Renal cortical epithelial cell (primary cell): ENCODE data around the gene AGMAT. TPM values are rescaled to one million over a fixed set of nuclear protein-coding genes. Genes with fewer than 3 reads are reported as not detected.

ENCODE experiments used
- DNase-seq: peaks from one replicate; pipeline ENCODE4 v3.0.0-alpha.2; 2011; ENCODE audit warnings: low read depth
- total RNA-seq: library from RNA; depleted of rRNA; stranded (reverse); fragments of >200 nt; gene quantifications from 2 replicates; pipeline ENCODE4 v1.2.3, GENCODE V29; 2014

AGMAT gene, protein sequence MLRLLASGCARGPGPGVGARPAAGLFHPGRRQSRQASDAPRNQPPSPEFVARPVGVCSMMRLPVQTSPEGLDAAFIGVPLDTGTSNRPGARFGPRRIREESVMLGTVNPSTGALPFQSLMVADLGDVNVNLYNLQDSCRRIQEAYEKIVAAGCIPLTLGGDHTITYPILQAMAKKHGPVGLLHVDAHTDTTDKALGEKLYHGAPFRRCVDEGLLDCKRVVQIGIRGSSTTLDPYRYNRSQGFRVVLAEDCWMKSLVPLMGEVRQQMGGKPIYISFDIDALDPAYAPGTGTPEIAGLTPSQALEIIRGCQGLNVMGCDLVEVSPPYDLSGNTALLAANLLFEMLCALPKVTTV
- total RNA-seq = 0.99 and 5.6 TPM in 2 replicates

DNA sequence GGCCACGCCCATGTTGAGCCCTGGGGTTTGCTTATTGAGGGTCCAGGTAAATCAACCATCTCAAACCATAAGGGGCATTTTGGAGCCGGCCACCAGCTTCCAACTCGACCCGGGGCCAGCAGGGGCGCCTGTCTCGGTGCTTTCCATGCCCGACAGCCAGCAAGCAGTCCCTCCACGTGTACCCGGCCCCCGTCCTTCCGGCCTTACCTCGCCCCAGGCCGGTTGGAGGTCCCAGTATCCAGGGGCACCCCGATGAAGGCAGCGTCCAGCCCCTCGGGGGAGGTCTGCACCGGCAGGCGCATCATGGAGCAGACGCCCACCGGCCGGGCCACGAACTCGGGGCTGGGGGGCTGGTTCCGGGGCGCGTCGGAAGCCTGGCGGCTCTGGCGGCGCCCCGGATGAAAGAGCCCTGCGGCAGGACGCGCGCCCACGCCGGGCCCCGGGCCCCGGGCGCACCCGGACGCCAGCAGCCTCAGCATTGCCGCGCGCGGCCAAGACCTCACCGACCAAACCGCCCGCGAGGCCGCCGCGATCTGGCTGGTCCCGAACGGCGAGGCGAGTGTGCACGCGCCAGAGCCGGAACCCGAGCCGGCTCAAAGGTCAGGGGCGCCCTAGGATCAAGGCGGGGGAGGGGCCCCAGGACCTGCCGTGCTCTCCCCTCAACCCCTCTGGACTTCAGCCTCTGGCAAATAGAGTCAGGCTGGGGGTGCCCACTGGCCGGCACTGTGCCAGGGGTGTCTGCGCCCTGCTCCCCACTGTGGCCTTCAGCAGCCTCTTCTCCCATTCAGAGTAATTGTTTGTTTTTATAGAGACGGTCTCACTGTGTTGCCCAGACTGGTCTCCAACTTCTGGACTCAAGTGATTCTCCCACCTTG lies at the start of gene AGMAT:
Gene AGMAT, minus strand, starts transcription at position 563 of the 875 bp plus-strand sequence. Its CDS starts 84 bp downstream, at position 479.
- no peak for DNase-seq

DNA sequence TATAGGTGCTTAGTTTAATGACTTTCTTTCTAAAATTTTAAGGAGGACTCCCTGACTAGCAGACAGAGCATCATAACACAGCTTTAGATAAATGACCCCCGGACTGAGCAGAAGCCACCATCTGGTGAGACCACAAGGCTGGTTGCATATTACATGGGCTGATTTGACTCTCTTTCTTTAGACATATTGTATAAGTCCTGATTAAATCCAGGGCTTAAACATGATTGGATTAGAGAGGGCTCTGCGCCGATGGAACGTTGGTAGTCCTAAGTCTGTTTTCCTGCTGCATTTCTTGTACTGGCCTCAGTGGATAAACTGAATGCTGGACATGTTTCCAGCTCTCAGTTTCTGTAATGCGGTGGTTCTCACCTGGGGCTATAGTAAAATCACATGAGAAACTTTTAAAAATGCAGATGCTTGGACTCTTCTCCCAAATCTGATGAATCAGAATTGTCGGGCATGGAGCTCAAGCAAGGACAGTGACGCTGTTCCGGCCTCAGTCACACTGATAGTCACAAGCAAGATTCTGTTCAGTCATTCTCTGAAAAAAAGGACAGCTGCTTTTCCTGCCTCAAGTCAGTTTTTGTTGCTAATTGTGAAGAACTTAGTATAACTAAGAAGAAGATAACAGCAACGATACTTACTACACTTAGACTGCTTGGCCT lies 49.0 kb upstream of the AGMAT start:
- DNase-seq = no peak

DNA sequence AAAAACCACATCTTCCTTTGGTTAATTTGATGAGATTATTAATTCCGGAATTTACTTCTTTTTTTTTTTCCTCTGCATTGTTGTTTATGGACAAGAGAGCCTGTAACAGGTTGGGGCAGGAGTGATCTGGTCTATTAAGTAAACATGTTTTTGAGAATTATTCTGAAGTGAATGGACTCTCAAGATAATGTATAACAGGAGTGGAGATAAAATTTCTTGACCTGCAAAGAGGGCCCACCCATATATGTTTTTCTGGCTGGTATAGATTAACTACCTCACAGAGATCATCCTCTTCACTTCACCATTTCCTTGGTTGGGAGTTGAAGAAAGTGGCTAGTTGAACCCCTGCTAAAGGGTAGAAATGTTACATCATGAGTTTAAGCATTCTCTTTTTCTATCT lies 43.2 kb upstream of the AGMAT start:
- DNase-seq = no peak

DNA sequence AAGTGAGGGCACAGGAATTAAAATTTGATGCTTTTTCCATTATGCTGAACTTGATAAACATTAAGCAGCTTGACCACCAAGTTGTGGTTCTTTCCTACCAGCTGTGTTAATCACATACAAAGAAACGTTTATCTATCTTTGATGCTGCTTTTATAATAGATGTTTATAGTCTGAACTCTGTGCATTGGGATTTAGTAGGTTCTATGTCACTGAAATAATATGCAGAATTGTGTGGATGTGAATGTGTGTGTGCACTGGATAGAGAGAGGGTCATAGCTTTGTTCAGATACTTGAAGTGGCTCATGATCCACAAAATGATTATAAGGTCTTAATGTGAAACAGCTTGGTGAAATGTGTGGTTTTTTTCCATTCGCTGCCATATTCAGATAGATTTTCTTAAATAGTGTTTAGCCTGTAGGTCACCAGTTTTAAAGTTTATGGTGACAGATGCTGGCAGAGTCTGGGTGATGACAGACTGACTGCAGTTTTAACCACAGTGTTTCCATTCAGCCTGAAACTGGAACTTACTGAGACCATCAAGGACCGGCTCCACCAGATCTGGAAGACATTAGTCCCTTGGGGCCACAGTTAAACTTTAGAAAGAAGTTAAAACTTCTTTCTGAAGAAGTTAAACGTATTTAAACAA lies 42.6 kb upstream of the AGMAT start:
- DNase-seq = no peak

DNA sequence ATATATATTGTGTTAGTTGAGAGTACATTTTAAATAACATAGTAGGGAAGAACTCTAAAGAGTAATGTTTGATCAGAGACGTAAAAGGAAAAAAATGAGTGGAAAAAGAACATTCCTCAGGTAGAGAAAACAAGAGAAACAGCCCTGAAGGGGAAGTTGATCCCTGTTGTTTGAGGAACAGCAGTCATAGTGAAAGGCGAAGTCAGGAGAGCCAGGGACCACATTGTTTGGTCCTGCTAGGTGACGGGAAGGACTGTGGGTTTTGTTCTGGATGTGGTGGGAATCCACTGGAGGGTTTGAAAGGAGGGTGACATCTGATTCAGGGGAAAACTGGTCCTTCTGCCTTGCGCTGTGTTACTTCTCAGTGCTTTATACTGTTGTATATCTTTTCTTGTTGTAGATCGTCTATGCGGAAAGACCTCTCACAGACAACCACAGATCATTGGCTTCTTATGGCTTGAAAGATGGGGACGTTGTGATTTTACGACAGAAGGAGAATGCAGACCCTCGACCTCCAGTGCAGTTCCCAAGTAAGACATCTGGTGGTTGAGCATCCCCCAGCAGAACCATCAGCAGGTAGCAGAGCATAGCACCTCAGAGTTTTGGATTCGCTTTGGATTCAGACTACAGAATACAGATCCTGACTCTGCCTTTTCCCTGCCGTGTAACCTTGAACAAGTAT lies 41.6 kb upstream of the AGMAT start:
- DNase-seq = no peak

DNA sequence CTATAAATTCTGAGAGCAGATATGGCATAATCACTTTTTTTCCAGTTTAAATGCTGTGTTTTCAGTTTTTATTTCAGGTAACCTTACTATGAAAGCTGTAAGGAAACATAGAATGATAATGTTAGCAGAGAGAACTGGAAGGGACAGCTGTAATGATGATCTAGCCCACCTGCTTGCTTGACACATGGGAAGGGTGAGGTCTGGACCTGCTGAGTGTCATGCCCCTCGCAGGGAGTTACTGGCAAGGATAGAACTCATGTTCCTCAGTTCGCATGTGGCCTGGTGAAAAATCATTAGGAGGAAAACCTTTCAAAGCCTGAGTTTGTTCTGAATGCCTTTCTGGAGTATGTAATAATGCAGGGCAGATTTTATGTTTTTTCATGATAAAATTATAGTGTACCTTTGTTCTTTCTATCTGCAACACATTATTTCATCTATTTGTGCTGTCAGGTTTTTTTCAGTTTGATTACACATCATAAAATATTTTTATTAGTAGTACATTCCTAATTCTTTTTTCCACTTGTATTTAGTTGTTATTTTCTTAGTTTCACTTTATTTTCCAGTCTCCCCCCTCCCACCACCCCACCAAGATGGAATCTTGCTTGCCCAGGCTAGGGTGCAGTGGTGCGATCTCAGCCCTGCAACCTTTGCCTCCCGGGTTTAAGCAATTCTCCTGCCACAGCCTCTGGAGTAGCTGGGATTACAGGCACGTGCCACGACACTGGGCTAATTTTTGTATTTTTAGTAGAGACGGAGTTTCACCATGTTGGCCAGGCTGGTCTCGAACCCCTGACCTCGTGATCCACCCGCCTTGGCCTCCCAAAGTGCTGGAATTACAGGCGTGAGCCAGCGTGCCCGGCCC lies 40.4 kb upstream of the AGMAT start:
- no peak for DNase-seq

DNA sequence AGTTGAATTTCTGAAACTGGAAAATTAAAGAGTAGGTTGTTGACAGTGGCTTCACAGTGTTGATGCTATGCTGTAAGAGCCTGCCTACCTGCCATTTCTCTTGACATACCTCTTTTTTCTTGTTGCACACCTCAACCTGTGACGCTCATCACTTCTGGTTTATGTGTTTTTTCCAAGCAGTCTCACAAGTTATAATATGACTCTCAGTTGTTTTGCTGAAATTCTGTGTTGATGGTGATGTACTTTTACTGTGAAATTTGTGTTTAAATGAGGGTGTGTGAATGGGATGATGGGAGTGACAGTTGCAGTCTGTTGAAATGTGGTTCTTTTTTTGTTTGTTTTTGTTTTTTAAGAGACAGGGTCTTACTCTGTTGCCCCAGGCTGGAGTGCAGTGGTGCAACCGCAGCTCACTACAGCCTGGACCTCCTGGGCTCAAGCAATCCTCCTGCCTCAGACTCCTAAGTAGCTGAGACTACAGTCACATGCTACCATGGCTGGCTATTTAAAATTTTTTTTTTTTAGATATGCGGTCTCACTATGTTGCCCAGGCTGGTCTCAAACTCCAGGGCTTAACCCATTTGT lies 39.4 kb upstream of the AGMAT start:
- no peak for DNase-seq

DNA sequence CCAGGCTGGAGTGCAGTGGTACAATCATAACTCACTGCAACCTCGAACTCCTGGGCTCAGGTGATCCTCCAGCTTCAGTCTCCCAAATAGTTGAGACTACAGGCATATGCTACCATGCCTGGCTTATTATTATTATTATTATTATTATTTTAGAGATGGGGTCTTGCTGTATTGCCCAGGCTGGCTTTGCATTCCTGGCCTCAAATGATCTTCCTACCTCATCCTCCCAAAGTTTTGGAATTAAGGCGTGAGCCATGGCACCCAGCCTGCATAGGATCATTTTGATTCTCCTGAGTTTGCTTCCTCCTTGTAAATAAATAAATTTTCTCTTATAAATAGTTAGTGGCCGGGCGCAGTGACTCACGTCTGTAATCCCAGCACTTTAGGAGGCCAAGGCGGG lies 38.6 kb upstream of the AGMAT start:
- DNase-seq = no peak

DNA sequence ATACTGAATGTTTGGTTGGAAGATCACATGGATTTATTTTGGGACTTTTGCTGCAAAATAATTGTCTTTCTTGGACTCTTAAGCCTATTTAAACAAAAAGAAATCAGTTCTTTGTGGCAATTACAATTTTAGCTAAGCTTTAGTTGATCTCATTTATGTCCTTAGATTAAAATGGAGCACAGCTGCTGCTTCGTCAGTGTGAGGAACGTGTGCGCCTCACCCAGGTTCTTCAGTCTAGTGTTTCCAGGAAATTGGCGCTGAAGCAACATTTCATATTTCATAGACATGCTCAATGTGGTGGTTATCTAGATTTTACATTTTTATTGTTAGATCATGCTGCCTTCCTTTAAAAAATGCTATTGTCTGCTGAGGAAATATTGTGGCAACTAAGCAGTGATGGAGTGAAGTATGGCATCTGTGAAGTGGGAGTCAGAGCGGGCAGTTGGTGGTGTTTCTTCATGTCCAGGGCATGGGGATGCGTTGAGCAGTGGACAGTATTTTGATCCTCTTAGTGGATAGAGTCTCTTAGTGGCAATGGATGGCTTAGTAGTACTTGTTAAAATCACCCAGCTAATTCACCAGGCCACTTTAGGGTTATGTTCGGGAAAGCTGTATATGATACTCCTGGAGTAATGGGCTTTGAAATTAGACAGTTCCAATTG lies 38.0 kb upstream of the AGMAT start:
- DNase-seq = no peak

DNA sequence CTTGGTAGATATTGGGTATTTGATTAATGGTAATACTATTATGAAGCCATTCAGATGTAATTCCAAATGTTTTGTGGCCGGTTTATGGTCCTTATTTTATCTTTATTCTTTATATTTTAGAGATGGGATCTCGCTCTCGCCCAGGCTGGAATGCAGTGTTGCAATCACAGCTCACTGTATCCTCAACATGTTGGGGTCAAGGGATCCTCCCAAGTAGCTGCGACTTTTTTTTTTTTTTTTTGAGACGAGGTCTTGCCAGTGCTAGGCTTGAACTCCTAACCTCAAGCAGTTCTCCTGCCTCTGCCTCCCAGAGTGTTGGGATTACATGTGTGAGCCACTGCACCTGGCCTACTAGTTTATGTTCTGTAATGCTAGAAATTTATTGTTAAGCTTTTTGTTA lies 37.1 kb upstream of the AGMAT start:
- no peak for DNase-seq

DNA sequence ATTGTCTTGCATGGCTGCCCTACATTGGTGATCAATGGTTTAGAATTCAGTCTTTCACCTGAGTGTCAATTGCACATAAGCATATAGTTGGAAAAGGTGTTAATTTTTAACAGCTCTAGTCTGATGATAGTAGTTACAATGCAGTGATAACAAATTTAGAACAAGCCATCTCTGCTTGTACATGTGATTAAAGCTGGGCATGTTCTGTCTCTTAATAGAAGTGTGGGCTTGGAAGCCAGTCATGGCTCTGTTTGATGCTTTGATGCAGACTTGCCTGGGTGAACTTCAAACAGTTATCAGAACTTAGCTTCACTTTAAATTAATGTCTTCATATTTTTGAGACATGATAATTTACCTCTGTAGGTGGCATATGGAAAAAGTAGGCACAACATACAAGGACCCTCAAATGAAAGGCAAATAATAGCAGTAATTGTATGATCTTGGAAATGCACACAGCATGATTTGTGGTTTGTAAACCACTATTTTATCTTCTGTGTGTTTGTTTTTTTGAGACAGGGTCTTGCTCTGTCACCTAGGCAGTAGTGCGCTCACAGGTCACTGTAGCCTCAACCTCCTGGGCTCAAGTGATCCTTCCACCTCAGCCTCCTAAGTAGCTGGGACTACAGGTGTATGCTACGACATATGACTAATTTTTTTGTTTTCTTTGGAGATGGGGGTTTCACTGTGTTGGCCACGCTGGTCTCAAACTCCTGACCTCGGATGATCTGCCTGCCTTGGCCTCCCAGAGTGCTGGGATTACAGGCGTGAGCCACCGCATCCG lies 36.2 kb upstream of the AGMAT start:
- DNase-seq = no peak

DNA sequence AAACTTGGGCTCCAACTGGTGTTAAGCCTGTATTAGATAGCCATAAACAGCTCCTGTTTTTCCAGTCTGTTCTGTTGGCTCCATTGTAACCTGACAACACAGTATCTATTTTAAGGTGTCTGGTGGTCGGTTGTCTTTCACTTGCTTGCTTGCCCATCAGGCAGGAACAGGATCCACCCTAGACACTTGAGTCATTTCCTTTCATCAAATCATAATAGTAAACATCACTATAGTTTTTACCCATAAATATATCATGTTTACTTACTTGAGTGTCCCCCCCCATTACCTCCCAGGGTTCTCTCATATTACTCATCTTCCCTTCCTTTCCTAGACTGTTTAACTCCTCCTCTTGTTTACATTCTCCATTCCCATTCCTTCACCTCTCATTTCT lies 35.3 kb upstream of the AGMAT start:
- DNase-seq = peak; percentile 53

DNA sequence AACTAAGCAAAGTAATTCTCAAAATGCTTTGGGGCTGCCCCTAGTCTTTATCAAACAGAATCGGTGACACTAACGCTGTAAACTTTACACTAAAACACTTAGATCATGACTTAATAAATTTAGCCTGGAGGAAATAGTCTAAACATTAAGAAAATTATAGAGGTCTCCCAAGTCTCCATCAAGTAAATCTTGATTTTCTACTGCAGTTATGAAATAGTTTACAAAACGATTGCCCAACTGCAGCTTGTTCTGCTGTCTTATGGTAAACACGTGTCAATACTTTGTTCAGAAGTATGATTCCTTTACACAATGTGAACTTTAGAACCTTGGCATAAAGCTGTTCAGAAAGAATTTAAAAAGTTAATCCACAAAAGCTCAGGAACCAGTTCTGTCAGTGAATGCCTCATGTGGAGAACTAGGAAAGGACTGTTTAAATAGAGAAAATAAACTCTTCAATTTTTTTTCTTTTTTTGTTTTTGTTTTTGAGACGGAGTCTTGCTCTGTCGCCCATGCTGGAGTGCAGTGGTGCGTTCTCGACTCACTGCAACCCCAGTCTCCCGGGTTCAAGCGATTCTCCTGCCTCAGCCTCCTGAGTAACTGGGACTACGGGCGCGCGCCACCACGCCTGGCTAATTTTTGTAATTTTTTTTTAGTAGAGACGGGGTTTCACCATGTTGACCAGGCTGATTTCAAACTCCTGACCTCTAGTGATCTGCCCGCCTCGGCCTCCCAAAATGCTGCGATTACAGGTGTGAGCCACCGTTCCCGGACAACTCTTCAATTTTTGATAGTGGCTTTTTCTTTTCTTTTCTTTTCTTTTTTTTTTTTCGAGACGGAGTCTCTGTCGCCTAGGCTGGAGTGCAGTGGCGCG lies 34.0 kb upstream of the AGMAT start:
- peak; percentile 78 for DNase-seq

DNA sequence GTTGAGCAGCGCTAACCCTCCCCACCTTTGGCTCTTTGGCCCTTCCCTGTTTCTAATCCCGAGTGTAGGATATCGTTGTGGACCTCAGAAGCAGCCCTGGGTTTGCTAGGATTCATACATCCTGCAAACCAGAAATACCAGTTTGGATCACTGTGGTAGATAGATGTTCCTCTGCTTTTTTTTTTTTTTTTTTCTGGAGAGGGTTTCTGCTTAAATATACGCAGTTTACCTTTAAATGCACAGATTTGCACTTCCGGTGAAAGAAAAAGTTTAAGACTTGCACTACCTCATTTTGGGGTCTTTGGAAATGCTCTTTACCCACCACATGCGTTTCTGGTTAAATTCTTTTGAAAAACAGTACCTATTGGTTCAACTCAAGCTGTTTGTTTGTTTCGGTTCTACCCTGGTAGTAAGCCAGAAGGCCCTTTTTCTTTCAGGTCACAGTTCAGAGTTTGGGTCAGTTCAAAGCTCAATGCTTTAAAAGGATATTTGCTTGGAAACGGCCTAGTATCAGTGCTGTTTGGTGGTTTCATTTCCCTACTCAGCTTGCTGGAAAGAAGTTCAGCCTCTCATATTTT lies 33.3 kb upstream of the AGMAT start:
- DNase-seq = peak; percentile 34

DNA sequence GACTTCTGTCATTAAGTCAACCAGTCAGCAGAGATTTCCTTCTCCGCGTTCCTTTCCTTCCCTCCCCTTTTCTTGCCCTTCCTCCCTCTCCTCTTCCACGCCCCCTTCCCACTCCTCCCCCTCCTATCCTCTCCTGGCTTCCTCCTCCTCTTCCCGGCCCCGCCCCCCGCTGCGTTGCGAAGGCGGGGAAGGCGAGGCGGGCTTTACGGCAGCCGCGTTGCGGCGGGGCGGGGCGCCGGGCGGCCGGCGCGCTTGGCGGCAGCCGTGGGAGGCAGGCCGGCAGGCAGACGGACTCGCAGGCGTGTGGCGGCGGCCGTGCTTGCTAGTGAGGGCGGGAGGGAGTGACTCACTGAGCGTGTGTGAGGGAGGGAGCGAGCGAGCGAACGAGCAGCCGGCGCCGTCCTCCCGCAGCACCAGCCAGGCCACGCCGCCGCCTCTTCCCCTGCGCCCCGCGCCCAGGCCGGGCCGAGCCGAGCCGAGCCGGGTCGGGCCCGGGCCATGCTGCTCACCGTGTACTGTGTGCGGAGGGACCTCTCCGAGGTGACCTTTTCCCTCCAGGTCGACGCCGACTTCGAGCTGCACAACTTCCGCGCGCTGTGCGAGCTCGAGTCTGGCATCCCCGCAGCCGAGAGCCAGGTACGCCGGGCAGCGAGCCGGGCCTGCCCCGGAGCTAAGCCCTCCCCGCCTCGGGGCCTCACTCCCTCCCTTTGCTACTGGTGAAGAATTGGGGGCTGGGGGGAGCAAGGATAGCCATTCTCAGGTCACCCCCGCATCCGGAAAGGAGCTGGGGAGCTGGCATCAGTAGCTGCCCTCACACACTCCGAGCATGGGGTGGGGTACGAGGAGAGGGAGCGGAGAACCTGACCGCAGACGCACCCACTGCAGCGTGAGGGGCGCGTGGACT lies 32.6 kb upstream of the AGMAT start, which contains the start of gene DDI2:
Gene DDI2, plus strand, starts transcription at position 286 of the 904 bp plus-strand sequence. Its CDS starts 213 bp downstream, at position 499.
- peak; percentile 96 for DNase-seq
